Astrocyte of the hippocampus (primary cell): ENCODE measurements around the gene ASTN1.
A peak's percentile ranks its signal among the peaks of the same experiment; 100 is the strongest.

Experiments
- DNase-seq: peaks from one replicate; pipeline ENCODE4 v3.0.0; 2011; ENCODE audit warnings: low read depth, low spot score

Gene ASTN1

GRCh38 chr1:176993587-176993986, 170.9 kb downstream of the ASTN1 start:
- no peak for DNase-seq

GRCh38 chr1:176989754-176990153, 174.8 kb downstream of the ASTN1 start:
- no peak for DNase-seq

DNA sequence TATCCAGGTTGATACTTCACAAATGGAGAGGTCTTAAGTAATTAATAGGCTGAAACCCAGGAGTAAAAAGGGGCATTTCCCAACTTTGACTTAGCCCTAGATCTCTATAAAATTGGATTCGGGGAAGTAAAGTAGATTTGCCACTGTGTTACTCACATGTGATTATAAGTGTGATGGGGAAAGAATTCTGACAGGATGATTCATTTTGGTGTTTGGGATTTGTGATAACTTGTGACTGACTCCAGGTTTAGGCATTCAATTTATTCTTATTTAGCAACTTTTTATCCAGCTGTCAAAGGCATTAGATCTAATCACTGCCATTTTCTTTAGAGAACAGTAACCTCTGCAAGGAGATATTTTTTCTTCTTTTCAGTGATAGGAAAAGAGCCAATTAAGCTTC, 175.5 kb downstream of the ASTN1 start:
- peak; percentile 49 for DNase-seq

GRCh38 chr1:176987016-176987415, 177.5 kb downstream of the ASTN1 start:
- no peak for DNase-seq

- no peak for DNase-seq
Measured at GRCh38 chr1:176983731-176984130, 180.8 kb downstream of the ASTN1 start.

DNA sequence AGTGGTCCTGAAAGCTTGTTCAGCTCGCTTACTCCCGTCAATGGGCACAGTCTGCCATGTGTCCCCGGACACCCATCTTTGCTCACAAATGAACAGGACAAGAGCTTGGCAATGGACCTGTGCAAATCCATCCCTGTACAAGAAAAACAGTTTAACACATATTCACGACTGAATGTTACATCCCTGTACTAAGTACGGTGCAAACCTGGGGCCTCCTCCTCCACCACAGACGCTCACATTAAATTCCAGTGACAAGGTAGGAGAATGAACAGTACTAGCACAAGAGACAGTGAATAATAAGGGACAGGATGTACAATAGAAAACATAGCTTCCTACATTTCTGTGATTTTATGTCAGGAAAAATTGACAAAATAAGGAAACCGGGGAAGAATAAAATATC, 187.7 kb downstream of the ASTN1 start:
- no peak for DNase-seq

DNA sequence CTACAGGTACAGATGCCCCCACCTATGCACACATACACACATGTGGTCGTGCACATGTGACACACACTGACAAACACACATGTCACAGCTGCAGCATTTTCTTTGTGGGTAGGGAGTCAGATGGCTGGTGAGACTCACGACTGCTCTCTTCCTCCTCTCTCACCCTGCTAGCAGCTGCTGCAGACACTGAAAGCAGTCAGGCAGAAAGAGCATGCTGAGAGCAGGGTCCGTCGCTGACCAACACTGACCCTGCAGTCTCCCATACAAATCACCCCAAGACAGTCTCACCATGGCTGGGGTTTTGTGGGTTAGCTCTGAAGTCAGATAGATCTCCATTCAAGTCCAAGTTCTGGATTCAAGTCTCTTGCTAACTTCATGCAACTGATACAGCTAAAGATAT, 188.3 kb downstream of the ASTN1 start:
- DNase-seq, result no peak

GRCh38 chr1:176964687-176965086, 199.8 kb downstream of the ASTN1 start:
- DNase-seq, result no peak

- no peak for DNase-seq
Measured at GRCh38 chr1:176963181-176963580, 201.3 kb downstream of the ASTN1 start.

DNA sequence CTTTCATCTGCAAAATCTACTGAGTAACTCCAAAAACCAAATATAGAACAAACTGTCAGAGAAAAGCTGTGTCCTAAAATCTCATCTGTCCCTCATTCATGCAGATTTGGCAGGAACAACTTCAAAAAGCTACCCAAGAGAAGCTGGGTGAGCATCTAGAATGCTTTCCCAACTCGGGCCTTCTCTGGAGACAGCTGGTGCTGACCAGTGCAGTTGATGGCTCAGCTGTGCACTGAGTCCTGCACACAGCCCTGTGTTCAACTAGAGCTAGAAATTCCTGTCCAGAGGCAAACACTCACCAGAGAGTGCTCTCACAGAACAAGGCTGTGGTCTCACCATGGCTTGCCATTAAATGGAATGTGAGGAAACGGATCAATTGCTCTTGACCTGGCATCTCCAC, 202.8 kb downstream of the ASTN1 start:
- DNase-seq, result no peak

DNA sequence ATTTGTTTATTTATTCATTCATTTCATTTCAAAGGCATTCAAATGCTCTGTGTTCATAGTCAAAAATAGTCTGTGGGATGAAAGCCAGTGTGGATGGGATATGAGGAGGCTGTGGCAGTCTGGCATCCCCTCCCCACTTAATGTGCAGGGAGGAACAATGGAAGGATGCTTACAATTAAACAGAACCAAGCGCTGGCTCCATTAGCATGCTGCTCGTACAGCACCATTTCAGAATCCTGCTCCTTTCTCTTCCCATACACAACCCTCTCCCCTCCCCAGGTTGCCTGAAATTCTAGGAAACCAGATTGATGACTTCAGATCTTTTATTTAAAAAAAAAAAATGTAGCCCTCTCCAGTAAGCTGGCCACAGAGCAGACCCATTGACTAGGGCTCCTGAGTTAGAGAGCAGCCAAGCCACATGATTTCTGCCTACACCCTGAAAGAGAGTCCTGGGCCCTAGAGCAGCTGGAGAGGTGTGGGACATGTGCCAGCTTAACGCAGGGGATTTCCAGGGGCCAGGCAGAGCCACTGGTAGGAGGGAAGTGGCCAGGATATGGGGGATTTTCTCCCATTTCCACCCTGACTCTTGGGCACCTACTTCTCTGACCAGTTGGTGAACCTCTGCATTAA, 205.2 kb downstream of the ASTN1 start:
- peak; percentile 15 for DNase-seq

DNA sequence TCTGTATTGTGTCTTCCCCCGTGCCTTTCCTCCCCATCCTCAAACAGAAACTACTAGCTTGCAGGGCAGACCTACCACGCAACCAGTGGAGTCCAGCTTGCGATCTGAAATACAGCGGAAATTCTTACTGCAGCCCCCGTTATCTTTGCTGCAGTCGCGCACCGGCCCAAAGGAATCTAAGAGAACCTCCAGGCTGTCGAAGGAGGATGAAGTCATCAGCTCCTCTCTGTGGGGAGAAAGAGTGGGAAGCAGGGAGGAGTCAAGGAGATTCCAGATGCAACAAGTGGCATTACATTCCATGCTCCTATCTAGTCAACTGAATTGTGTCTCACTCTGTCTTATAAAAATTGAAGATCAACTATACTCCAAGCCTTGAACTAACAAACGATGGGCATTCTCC, 206.9 kb downstream of the ASTN1 start:
- DNase-seq, result no peak

GRCh38 chr1:176954242-176954641, 210.3 kb downstream of the ASTN1 start:
- no peak for DNase-seq

- DNase-seq, result no peak
Measured at GRCh38 chr1:176950736-176951324, 213.7 kb downstream of the ASTN1 start.

DNA sequence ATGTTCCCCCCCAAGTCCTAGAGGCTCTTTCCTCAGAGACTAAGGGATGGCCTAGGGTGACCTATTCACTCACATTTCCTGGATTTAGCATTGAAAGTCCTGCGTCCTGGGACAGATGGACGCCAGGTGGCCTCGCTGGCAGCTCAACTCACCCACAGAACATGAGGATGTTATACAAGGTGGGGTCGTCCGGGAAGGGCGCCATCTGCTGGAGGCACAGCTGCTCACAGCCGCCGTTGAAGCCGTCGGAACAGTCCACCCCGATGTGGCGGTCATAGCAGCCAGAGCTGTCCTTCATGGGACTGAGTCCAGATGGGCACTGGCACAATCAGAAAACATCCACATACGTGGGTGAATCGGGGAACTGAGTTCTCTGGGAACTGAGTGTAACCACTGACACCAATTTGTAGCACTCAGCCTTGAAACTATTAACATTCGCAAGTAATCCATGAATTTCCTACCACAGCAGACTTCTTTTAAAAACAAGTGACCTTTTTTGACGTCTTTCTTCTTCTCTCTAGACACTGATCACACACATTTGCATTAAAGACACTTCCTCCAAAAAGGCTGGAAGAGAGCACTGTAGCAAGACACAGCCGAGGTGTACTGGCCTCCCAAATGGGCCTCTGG, 215.4 kb downstream of the ASTN1 start:
- peak; percentile 37 for DNase-seq

DNA sequence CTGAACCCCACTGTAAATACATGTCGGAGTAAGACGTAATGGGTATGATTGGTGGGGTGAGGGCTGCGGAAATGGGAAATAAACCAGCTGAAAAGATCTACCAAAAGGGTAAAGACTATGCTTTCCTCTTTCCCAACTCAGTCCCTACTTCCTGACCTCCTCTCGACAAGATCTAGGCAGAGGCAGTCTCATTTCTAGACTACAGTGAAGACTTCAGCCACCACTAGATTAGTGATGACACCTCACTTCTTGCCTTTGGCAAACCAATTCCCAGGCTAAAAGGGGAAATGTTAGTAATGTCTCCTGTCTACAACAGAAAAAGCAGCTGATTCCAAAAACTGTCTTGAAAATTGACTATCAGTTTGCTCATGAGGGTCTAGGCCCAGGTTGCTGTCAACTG, 219.9 kb downstream of the ASTN1 start:
- no peak for DNase-seq

DNA sequence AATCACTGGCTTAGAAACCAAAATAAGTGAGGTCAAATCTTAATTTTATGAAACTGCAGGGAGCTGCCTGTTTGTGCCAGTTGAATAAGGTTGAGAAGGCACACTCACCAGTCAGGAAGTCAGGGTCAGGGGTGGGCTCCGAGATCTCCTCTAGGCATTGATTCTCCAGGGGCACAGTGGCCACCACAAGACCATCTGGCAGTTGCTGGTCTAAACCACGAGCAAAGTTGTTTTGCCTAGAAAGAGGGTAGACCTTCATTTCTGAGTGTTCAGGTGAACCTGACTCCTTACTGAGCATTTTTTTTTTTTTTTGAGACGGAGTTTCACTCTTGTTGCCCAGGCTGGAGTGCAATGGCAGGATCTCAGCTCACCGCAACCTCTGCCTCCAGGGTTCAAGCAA, 220.7 kb downstream of the ASTN1 start:
- no peak for DNase-seq

GRCh38 chr1:176942346-176942745, 222.2 kb downstream of the ASTN1 start:
- DNase-seq, result no peak

GRCh38 chr1:176939993-176940392, 224.5 kb downstream of the ASTN1 start:
- DNase-seq, result no peak

DNA sequence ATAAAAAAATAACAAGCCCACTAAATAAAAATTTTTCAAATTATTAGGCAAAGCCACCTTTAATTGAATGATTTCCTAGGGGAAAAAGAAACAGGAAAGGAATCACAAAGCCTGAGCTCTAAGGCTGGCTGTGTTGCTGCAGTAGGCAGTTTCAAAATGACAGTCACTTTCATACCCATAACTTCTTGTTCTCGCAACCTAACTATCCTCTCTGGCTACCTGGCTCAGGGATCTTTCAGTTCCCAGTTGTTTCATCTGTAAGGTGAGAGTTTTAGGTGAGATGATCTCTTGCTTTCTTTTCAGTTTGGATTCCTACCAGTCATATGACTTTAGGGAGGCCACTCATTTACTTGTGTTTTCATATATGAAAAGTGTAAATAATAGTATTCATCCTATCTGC, 226.1 kb downstream of the ASTN1 start:
- DNase-seq, result no peak

DNA sequence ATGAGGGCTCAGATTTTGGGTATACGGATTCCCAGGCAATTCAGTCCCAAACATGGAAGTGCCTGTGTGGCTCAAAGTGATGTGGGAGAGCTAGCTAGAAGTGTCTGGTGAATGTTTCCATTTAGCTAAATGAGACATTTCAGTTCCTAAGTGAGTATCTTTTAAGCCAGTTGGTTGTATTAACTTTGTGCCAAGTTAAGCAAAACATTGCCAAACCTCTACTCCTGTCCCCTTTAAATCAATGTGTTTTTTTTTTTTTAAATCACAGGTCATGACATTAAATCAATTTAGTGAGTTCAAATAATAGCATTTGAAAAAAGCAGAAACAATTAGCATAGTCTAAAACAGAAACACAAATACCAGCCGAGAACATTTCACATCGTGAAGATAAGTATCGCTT, 230.1 kb downstream of the ASTN1 start:
- no peak for DNase-seq

DNA sequence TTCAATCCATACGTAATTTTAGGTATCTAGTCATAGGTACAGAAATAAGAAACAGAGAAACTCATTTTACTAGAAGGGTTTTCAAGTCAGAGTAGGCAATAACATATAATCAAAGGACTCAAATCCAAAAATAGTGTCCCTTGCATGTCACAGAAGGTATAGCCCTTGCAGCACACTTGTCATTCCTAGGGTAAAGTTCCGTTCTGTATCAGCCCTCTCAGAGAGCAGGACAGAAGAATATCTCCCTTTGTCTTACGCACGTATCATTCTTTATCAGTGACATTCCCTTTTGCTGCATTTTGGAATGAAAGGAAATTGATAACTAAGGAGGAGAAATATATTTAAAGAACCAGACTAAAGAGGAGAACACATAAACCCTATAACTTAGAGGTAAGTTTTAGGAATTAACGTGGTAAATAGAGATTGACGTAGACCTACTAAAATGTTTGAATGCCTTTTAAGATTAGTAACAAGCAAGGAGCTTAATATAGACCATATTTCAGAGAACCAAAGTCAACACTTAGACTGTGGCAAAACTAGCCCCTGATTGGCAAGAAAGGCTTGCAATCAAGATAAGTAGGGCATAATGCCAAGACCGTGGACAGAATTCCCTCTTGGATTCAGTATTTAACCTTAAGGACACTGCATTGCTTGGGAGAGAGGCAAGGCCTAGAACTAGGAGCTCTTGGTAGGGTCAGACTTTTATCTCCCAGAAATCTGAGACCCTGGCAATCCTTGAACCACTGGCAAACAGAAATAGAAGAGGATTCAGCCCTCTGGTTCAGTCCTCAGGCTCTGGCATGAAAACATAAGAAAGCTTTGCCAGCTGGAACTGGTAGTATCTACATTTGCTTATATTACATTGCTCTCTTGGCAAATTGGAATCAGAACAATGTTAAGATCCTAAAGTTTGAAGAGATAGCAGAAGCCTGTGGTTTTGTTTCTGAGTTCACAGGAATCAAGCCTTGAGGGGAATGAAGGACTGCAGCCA, 232.1 kb downstream of the ASTN1 start:
- DNase-seq, result peak; percentile 60
